Measurements from ENCODE around the gene RAB34. TPM values are rescaled to one million over a fixed set of nuclear protein-coding genes. Genes with fewer than 3 reads are reported as not detected.

Gene RAB34
- total RNA-seq, 1 donor from 2014 or later = 128 TPM

- no peak for DNase-seq (ENCODE audit: low spot score)
- H3K4me3 Mint-ChIP-seq (ENCODE audit: unreplicated experiment) = no peak overlapping the region
- peaks cover 12% of the 10 kb centered on the region for H3K4me1 Mint-ChIP-seq (ENCODE audit: low read depth)
- H3K9me3 Mint-ChIP-seq (ENCODE audit: low read depth) = no peaks in the 10 kb centered on the region
- H3K27me3 Mint-ChIP-seq (ENCODE audit: low read depth) = no peaks in the 10 kb centered on the region
- H3K27ac Mint-ChIP-seq (ENCODE audit: unreplicated experiment) = peak overlapping the region; percentile 51
- no peak for TF ChIP-seq CTCF (IDR thresholded peaks at IDR 0.05)
- peaks cover 16% of the 10 kb centered on the region for H3K36me3 Mint-ChIP-seq (ENCODE audit: low read depth)
Measured at GRCh38 chr17:28760601-28761562, 43.2 kb upstream of the RAB34 start.

GRCh38 chr17:28759256-28759865 lies 41.7 kb upstream of the RAB34 start:
- DNase-seq (ENCODE audit: low spot score) = no peak
- H3K4me1 Mint-ChIP-seq (ENCODE audit: low read depth) = peaks cover 17% of the 10 kb centered on the region
- H3K27ac Mint-ChIP-seq (ENCODE audit: unreplicated experiment) = no peak overlapping the region

GRCh38 chr17:28758411-28759121 lies 40.9 kb upstream of the RAB34 start:
- Mint-ChIP-seq H3K4me3 (ENCODE audit: unreplicated experiment) (no peak overlapping the region), H3K36me3 (ENCODE audit: low read depth) (peaks cover 14% of the 10 kb centered on the region), H3K9me3 (ENCODE audit: low read depth) (no peaks in the 10 kb centered on the region), H3K27me3 (ENCODE audit: low read depth) (no peaks in the 10 kb centered on the region), H3K4me1 (ENCODE audit: low read depth) (peaks cover 15% of the 10 kb centered on the region), H3K27ac (ENCODE audit: unreplicated experiment) (no peak overlapping the region)
- TF ChIP-seq CTCF (IDR thresholded peaks at IDR 0.05) = no peak
- no peak for DNase-seq (ENCODE audit: low spot score)

More at GRCh38 chr17:28759256-28759865, 41.7 kb upstream of the RAB34 start:
- H3K4me3 Mint-ChIP-seq (ENCODE audit: unreplicated experiment) = no peak overlapping the region
- TF ChIP-seq CTCF (IDR thresholded peaks at IDR 0.05) = no peak
- peaks cover 16% of the 10 kb centered on the region for H3K36me3 Mint-ChIP-seq (ENCODE audit: low read depth)
- H3K27me3 Mint-ChIP-seq (ENCODE audit: low read depth) = no peaks in the 10 kb centered on the region
- no peaks in the 10 kb centered on the region for H3K9me3 Mint-ChIP-seq (ENCODE audit: low read depth)

- peaks cover 13% of the 10 kb centered on the region for H3K4me1 Mint-ChIP-seq (ENCODE audit: low read depth)
- peaks cover 14% of the 10 kb centered on the region for H3K36me3 Mint-ChIP-seq (ENCODE audit: low read depth)
- TF ChIP-seq CTCF (IDR thresholded peaks at IDR 0.05) = no peak
- no peaks in the 10 kb centered on the region for H3K27me3 Mint-ChIP-seq (ENCODE audit: low read depth)
- H3K9me3 Mint-ChIP-seq (ENCODE audit: low read depth) = no peaks in the 10 kb centered on the region
- H3K4me3 Mint-ChIP-seq (ENCODE audit: unreplicated experiment) = no peak overlapping the region
- peak overlapping the region; percentile 59 for H3K27ac Mint-ChIP-seq (ENCODE audit: unreplicated experiment)
- no peak for DNase-seq (ENCODE audit: low spot score)
Measured at GRCh38 chr17:28756049-28756804, 38.6 kb upstream of the RAB34 start.

Data from chondrocyte (in vitro differentiated cells).